Nucleus accumbens (tissue), 56 donors: ENCODE data around the gene CRHR2.
"Not testable (repeated sequence)": the region's sequence is repeated elsewhere in the genome, so short reads cannot be mapped to it uniquely, and the experiment has no call there.

Experiments
- DNase-seq, 56 donors: peaks; one replicate each; lab custom pipeline; 2025; lab: John Stamatoyannopoulos, UW

The CRHR2 gene

GRCh38 chr7:30656006-30656957 is 26.0 kb downstream of the CRHR2 start:
- no peak for DNase-seq

DNA sequence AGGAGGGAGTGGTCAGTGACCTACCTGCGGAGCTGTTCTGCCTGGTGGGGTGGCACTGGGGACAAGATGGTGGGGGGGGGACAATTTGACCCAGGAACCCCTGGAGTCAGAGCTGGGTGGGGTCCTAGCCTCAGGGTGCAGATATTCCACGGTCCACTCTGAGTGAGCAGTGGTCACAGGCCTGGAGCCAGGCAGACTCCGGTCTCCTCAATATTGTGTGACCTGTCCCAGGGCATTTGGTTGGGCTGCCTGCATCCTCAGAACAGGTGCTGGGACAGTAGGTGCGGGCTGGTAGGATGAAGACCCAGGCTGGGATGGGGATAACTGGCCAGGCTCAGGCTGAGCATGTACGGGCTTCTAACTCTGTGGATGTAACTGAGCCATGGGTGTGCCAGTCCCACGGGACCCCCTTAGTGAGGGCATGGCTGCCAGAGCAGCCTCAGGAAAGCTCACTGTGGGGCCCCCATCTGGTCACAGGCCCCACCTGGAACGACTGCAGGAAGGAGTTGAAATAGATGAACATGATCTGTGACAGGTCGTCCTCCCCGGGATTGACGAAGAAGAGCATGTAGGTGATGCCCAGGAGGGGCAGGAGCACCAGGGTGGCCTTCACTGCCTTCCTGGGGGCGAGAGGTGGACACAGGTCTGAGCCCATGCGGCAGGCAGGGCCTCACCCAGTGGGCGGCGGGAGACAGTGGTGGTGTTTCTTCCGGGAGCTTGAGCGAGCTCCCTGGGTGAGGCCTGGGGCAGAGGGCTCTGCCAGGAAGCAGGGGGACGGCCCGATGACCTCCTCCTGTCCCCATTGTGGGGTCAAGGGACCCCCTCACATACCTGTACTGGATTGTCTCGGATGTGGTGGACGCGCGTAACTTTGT is 26.9 kb downstream of the CRHR2 start:
- DNase-seq: no peak

- no peak for DNase-seq
These were observed 27.8 kb downstream of the CRHR2 start for GRCh38 chr7:30654296-30655090.

- DNase-seq: no peak
These were observed 29.3 kb downstream of the CRHR2 start for GRCh38 chr7:30652698-30653641.

- no peak for DNase-seq
These were observed 30.1 kb downstream of the CRHR2 start for GRCh38 chr7:30652132-30652531.

DNA sequence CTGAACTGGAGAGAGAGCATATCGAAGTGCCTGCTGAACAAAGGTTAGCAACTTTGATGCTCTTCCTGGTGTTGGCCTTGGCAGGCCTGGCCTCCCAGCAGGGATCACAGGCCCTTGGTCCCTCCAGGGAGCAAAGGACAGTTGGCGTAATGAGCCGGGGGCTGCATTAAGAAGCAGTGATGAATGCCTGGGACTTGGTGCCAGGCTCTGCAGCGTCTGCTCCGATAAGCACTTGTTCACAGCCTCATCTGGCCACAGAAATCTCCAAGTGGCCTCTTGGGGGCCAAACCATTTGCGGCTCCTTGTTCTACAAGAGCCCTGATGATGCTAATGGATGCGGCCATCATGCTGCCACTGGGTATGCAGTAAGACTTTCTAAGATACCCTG is 31.8 kb downstream of the CRHR2 start:
- DNase-seq: no peak

DNA sequence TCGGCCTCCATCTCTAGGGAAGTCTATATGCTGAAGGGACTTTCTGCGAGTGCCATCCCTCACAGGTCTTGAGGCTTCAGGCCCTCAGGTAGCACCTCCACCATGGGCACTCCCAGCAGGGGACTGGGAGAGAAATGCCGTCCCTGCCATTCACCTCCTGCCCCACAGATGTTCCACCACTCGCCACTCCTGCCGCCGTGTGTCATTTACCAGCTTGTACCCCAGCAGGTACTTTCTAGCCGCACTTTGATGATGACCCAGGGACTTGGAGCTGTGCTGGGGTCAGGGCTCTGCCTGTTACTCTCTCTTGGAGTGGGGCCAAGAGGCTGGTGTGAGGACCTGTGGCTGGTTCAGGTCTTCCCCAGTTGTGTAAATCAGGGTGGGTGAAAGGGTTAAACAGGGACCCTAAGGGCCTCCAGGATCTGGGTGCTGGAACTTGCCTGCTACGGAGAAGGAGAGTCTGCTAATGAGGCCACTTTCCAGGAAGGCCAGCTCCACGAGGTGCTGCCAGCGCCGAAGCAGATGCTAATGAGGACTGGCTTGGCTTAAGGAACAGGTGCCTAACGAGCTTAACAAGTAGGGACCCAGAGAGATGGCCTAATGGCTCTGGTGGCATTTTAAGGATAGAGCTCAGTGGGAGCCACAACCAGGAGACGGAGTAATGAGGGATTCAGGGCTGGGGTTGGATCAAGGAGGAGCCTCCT is 32.4 kb downstream of the CRHR2 start:
- no peak for DNase-seq

DNA sequence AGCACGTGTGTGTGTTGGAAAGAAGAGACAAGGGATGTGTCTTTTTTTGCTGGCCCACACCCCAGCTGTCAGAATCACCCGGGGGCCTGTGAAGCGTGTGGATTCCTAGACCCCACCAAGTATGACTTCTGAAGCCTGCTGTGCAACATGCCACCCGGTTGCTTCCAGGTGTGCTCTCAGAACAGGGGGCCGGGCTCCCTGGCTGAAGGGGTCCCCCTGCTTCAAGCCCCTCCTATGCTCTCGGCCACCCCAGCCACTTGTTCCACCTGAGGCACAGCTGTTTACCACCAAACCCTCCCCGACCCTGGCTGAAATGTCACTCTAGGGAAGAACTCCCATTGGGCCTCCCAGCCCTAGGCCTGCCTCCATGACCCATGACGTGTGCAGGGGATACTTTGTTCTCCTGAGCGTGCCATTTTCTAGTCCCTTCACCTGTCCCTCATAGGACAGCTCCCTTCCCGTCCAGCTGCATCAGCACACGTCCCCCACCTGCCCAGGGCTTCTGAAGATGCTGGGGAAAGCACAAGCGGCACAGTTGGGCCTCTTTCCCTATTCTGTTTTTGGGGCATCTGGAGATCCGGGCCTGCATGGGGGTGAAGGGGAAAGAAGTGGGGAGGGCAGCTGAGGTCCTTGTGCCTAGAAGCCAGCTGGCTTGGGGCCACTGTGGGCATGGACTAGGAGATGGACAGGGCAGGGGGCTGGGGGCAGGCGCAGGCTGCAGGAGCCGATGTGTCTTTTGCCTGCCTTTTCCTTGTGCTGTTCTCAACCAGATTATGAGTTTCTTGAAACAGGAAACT is 33.3 kb downstream of the CRHR2 start:
- no peak for DNase-seq

DNA sequence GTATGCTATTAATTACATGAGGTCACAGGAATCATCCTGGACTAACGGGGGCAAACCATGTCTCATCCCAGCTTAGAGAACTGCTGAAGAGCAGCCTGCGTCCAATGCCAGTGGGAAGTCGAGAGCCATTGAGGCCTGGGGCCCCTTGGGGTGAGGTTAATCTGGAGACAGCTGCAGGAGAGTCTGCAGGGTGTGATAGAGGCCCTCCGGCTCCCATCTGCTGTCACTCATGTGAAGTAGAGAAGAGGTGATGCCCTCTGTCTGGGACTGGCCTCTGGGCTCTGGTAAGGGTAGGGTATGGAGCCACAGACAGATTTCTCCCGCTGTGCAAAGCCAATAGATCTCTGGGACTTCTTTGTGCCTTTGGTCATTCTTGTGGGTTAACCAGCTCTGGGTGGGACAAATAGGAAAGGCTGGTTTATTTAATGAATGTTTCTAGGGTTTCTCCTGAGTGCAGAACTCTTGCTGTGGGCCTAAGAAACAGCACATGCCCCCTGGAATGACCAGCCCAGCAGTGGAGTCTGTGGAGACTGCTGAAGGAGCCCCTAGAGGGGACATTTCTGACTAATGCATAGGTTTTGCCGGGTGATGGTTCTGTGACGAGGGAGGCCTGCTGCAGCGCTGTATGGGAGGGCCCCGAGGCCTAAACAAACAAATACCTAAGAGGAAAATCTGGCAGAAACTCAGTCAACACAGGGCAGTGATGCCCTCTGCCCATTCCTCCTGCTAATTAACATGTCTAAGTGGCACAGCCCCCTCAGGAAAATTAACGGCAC is 34.5 kb downstream of the CRHR2 start:
- no peak for DNase-seq

GRCh38 chr7:30646154-30646553 is 36.1 kb downstream of the CRHR2 start:
- no peak for DNase-seq

DNA sequence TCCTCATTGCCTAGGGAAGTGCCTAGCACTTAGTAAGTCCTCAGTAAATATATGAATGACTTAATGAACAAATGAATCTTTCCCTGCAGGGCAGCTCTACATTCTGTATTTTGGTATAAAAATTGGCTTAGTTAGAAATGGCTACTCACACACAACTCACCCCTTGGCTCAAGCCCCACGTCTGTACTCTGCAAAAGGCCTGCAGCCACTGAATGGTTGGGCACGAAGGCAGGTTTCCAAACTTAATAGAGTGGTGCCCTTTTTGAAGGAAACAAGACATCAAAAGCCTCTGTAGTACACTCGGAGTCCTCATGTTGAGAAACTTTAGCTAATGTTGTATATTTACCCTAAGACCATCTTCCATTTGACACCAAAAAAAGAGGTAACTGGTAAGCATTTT is 36.6 kb downstream of the CRHR2 start:
- no peak for DNase-seq

GRCh38 chr7:30644286-30644955 is 37.8 kb downstream of the CRHR2 start:
- DNase-seq: no peak

DNA sequence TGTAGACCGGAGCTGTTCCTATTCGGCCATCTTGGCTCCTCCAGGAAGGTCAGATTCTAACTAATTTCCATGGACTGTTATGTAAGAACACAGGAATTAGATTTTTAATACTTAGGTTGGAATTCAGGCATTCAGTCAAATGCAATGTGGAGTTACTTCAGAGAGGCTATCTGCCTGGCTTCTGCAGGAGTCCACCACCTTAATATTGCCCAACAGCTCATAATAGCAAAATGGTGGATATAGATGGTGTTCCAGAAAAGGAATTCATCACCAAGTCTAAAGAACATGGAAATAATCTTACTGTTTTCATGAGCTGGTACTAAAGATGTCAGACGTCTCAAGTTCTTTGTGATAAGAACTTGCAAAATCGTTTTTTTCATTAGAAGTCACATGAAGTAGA is 39.5 kb downstream of the CRHR2 start:
- DNase-seq: no peak

- DNase-seq: not testable (repeated sequence)
These were observed 39.9 kb downstream of the CRHR2 start for GRCh38 chr7:30642322-30642721.

DNA sequence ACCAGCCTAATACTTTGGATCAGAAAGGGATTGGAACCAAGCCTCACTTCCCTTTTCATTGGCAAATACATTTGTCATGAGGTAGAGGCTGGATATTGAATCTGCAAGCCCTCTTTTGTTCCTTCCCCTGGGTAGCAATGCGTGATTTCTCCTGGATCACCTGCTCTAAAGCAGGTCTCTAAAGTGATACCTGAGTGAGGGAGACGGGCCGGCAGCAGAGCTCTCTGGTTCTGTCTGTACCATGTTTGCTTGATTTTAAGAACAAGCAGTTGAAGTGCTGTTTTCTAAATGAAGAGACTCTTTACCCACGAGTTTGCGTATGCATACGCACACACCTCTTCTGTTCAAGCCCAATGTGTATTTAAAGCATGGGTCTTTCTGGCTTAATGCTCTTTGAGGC is 46.5 kb downstream of the CRHR2 start:
- DNase-seq: no peak

DNA sequence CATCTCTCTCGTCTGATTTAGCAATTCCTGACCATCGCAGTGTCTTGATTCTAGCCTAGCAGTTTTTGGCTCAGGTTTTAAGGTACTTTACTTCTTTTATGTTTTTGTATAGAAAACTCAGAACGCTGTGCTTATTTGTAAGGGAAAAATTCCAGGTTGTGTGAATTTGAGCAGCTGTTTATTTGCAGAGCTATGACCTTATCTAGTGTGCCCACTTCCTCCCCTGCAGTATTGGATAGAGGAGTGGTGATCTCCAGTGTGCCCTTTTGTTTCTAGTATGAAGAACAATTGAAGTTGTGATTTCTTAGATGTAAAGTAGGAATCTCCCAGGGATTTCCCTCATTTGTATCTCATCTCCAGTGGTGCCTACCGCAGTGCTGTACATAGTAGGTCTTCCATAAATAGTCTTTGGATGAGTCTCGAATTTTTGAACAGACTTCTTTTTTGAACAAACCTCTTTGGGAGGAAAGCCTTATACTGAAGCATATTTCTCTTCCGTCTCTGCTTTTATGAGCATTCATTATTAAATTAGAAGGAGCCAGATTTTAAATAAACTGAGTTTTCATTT is 47.5 kb downstream of the CRHR2 start:
- DNase-seq: no peak
